Inflammatory macrophage (primary cell): ENCODE results near the gene CCDC14.

Experiments
- DNase-seq, 2 donors: peaks; one replicate each; pipeline ENCODE4 v3.0.0-alpha.2; 2020 to 2022

The CCDC14 gene

DNA sequence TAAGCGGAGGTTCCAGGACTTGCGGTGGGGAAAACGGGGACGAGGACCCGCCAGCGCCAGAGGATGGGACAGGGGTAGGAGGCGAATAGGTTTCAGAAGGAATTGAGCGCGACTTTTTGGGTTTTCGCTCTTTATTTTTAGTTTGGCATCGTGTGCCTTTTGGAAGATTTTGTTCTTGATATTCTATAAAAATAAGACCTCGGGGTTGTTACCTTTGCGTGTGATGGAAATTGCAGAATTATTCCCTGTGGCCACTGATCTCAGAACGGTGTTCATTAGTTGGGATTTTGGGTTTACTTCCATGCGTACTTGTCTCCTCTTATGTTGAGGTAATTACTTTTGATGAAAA lies 453 bp upstream of the CCDC14 start:
- no peak for DNase-seq

DNA sequence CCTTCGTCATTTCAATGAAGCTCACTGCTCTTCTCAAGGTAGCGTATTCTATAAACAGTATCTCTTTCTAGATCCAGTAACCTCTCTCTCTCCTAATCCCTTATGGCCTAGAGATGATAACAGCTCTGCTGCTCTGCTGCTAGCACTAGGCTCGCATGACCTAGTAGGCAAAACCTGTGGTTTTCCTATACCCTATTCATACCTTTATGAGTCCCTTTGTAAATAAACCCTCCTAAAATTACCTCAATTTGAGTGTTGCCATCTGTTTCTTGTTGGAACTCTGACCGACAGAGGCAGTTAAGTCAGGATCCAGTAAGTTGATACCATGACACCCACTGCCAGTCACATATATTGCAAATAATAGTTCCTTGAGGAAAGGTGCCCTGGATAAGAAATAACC lies 7.3 kb downstream of the CCDC14 start:
- no peak for DNase-seq

- DNase-seq = no peak
Measured at GRCh38 chr3:123952844-123953520, 8.0 kb downstream of the CCDC14 start.

- no peak for DNase-seq
Measured at GRCh38 chr3:123951522-123952447, 9.2 kb downstream of the CCDC14 start.

- DNase-seq = no peak
Measured at GRCh38 chr3:123949641-123950040, 11.4 kb downstream of the CCDC14 start.

GRCh38 chr3:123948449-123948848 lies 12.6 kb downstream of the CCDC14 start:
- no peak for DNase-seq

DNA sequence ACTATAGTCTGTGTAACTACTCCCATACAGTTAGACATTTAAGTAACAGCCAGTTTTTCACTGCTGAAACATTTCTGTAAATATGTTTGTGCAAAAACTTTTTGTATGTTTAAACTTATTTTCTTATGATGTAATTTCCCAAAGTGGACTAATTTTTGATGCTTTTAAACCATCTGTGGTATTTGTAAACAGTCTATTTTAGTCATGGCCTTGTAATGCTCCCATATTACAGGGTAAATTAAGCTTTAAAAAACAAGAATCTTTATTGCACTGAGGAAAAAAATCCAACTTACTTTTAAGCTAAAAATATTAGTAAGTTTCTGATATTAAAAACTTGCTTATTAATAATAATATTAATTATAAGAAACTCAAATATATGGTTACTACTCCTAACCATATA lies 13.5 kb downstream of the CCDC14 start:
- no peak for DNase-seq

GRCh38 chr3:123941542-123941941 lies 19.5 kb downstream of the CCDC14 start:
- no peak for DNase-seq

GRCh38 chr3:123941121-123941520 lies 19.9 kb downstream of the CCDC14 start:
- DNase-seq = no peak

GRCh38 chr3:123939706-123940105 lies 21.3 kb downstream of the CCDC14 start:
- DNase-seq = no peak

- DNase-seq = no peak
Measured at GRCh38 chr3:123936400-123936799, 24.6 kb downstream of the CCDC14 start.

DNA sequence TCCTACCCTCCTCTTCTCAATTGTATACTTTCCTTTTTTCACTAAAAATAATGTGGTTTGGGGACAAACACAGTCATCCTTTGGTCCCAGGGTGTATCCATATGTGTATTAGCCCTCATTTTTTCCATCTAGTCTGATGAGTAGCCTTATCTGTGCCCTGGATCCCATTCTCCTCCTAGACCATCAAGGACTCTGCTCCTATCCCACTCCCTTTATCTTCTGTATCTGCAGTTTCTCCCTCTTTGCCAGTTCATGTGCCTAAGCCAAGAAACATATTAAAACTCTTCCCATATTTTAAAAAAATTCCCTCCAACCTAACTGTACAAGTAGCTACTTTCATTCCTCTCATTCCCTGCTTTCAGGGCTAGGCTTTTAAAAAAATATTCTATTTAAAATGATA lies 25.2 kb downstream of the CCDC14 start:
- DNase-seq = no peak

DNA sequence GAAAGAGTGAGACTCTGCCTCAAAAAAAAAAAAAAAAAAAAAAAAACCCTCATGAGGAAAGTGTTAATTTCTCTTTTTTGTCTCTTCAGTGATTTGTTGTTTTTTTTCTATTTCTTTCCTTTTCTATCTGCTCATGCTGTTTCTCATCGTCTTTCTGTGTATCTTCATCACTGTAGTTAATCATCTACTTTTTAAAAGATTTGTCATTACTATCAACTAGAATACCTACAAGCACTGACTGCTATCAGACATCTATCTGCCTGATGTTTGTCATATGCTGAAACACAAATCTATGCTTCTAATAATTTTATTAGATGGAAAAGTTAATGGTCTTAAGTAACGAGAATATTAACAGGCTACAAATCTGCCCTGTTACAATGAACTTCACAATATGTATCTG lies 26.8 kb downstream of the CCDC14 start:
- DNase-seq = no peak

DNA sequence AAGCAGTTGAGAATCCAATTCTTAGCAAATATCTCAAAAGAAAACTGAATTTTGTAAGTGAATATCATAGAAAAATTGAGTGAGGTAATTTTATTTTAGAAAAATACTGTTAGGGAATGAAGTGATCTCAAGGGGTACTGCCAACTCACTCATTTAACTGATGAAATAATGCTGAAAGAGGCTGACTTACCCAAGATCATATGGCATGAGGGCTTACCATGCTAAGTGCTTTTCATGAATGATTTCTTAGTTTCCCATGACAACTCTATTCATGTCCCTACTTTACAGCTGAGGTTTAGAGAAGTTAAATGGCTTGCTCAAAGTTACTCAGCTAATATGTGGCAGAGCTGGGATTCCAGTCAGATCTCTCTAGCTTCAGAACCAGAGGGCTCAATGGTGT lies 30.6 kb downstream of the CCDC14 start:
- DNase-seq = no peak

GRCh38 chr3:123929325-123929724 lies 31.7 kb downstream of the CCDC14 start:
- DNase-seq = no peak

DNA sequence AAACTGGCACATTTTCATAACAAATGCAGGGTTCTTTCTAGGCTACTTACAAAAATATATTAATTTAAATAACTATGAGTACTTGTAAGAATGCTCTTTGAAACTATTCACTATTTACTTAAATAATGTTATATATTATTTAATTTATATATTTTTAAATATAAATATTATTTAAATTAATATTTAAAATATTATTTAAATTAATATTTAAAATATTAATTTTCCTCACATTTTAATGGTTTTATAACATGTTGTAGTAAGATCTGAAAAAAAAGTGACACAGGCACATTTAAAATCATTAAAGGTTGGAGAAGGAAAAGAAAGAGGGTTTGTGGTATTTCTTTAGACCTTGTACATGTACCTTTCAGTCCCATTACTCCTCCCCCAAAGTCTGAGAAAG lies 34.6 kb downstream of the CCDC14 start:
- no peak for DNase-seq

DNA sequence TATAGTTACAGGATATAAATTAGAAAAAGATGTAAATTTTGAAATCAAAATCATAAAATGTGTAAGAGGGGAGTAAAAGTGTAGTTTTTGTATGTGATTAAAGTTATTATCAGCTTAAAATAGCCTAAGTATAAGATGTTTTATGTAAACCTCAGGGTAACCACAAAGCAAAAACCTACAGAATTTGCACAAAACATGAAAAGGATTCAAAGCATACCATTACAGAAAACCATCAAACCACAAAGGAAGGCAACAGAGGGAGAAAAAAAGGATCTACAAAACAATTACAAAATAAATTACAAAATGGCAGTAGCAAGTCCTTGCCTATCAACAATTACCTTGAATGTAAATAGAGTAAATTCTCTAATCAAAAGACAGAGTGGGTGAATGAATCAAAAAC lies 40.2 kb downstream of the CCDC14 start:
- no peak for DNase-seq

- no peak for DNase-seq
Measured at GRCh38 chr3:123920383-123920782, 40.6 kb downstream of the CCDC14 start.

DNA sequence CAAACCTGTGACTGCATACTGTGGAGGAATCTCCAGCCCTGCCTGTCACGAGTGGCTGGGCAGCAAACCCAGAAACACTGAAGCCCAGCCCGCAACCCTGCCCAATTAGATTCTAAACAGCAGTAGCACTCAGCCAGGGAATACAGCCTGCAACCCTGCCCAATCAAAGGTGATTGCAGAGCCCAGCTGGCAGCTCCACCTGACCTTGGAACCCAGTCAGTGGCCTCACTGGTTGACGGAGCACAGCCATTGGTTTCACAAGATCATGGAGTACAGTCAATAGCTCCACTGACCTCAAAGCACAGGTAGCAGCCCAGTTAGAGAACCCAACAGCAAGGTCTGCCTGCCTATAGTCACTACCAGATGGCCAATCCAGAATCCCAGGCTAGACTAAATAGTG lies 41.7 kb downstream of the CCDC14 start:
- no peak for DNase-seq

GRCh38 chr3:123914829-123915228 lies 46.2 kb downstream of the CCDC14 start:
- DNase-seq = no peak

- no peak for DNase-seq
Measured at GRCh38 chr3:123909785-123910184, 51.2 kb downstream of the CCDC14 start.

DNA sequence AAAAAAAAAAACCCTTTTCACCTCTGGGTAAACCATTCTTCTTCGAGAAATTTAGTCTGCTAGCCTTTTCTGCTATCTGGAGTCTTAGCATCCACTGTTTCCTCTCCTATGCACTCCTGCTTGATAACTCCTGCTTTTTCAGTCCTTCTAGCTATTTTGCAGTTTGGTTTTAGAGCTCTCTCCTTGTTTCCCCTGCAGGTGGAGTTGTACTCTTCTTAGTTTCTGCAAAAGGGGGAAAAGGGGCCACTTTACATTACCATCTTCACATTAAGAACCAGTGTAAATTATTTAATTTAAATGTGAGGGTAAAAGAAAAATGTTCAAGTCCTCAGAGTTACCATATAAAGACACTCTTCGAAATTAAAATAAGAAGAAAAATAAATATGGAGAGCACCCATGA lies 53.3 kb downstream of the CCDC14 start:
- no peak for DNase-seq

- DNase-seq = no peak
Measured at GRCh38 chr3:123899300-123899865, 61.6 kb downstream of the CCDC14 start.

GRCh38 chr3:123893012-123893411 lies 68.0 kb downstream of the CCDC14 start:
- no peak for DNase-seq
